OCI-LY3 (cell line): ENCODE measurements around the gene PPEF2.

Experiments used
- EZH2phosphoT487 ChIP-seq: fragments of 200-600 bp; shearing (Covaris generic); IDR thresholded peaks from 2 replicates; pipeline ENCODE4 v1.6.1; 2018; ENCODE audit warnings: antibody characterized with exemption, mixed run types, low read depth
- TF ChIP-seq, protein P1 (sequence below): fragments of 200-600, 300-600 bp; sonication (generic); IDR thresholded peaks from 2 replicates; pipeline ENCODE4 v1.5.1; 2014; ENCODE audit warnings: antibody characterized with exemption, low read length, low read depth

DNA sequence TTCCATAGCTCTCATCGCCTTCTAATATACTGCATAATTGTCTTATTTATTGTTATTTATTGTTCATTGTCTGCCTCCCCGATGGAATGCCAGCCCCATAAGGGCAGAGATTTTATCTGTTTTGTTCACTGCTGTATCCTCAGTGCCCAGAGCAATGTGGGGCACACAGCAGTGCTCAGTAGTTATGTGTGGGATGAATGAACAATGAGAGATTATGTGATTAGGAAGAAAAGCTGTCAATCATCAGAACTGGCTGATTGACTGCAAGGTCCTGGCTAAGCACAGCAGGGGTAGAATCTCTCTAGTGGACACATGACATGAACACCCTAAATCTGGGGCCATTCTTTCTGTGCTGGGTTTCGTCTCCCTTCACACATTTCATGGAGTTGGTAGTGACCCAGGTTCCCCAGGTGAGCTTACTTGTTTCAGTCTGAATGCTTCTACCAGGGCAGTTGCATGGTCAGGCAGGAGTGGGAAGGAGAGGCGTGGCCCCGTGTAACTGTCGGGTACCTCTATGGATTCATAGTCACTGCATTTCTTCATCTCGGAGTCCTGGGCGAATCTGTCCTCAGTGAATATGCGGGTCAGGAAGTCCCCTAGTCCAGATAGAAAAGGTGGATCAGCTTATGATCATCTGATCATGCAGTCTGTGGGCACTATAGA lies 12.6 kb downstream of the PPEF2 start:
- TF ChIP-seq, protein P1, sequence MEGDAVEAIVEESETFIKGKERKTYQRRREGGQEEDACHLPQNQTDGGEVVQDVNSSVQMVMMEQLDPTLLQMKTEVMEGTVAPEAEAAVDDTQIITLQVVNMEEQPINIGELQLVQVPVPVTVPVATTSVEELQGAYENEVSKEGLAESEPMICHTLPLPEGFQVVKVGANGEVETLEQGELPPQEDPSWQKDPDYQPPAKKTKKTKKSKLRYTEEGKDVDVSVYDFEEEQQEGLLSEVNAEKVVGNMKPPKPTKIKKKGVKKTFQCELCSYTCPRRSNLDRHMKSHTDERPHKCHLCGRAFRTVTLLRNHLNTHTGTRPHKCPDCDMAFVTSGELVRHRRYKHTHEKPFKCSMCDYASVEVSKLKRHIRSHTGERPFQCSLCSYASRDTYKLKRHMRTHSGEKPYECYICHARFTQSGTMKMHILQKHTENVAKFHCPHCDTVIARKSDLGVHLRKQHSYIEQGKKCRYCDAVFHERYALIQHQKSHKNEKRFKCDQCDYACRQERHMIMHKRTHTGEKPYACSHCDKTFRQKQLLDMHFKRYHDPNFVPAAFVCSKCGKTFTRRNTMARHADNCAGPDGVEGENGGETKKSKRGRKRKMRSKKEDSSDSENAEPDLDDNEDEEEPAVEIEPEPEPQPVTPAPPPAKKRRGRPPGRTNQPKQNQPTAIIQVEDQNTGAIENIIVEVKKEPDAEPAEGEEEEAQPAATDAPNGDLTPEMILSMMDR: no peak
- no peak for TF ChIP-seq EZH2phosphoT487
